H9 (cell line): ENCODE data around the gene LRP1B. TPM values are rescaled to one million over a fixed set of nuclear protein-coding genes. Genes with fewer than 3 reads are reported as not detected.
A peak's percentile ranks its signal among the peaks of the same experiment; 100 is the strongest.

Experiments used
- DNase-seq: peaks from one replicate; pipeline ENCODE4 v3.0.0-alpha.2; 2017
- H2AFZ ChIP-seq: one replicate; pipeline ENCODE4 v1.6.1; 2013; ENCODE audit warnings: mild to moderate bottlenecking, low read length, control low read depth, moderate library complexity
- H2AK5ac ChIP-seq: 2 replicates; pipeline ENCODE4 v1.6.1; 2013; ENCODE audit warnings: low read length, control low read depth, mixed read lengths; ENCODE audit not compliant: insufficient read length
- H2BK120ac ChIP-seq: one replicate; pipeline ENCODE4 v1.6.1; 2013; ENCODE audit warnings: low read depth, mild to moderate bottlenecking, low read length, control low read depth, inconsistent platforms; ENCODE audit not compliant: poor library complexity, severe bottlenecking
- H2BK12ac ChIP-seq: 2 replicates; pipeline ENCODE4 v1.6.1; 2013; ENCODE audit warnings: low read length, control low read depth, mixed read lengths, low read depth; ENCODE audit not compliant: insufficient read length
- H2BK15ac ChIP-seq: 2 replicates; pipeline ENCODE4 v1.6.1; 2013; ENCODE audit warnings: low read depth, low read length, control low read depth
- H2BK20ac ChIP-seq: one replicate; pipeline ENCODE4 v1.6.1; 2013; ENCODE audit warnings: low read depth, mild to moderate bottlenecking, low read length, control low read depth, inconsistent platforms; ENCODE audit not compliant: poor library complexity, severe bottlenecking
- H2BK5ac ChIP-seq: 2 replicates; pipeline ENCODE4 v1.6.1; 2013; ENCODE audit warnings: low read length, control low read depth, mixed read lengths; ENCODE audit not compliant: insufficient read length
- H3K14ac ChIP-seq: 2 replicates; pipeline ENCODE4 v1.6.1; 2013; ENCODE audit warnings: low read length, control low read depth; ENCODE audit not compliant: insufficient read depth
- H3K18ac ChIP-seq: 2 replicates; pipeline ENCODE4 v1.6.1; 2013; ENCODE audit warnings: low read depth, mild to moderate bottlenecking, mixed read lengths, low read length, control low read depth; ENCODE audit not compliant: insufficient read length
- H3K23ac ChIP-seq: 2 replicates; pipeline ENCODE4 v1.6.1; 2013; ENCODE audit warnings: low read length, control low read depth, mixed read lengths, low read depth; ENCODE audit not compliant: insufficient read length
- H3K23me2 ChIP-seq: 2 replicates; pipeline ENCODE4 v1.6.1; 2013; ENCODE audit warnings: low read depth, mild to moderate bottlenecking, mixed read lengths, low read length, control low read depth; ENCODE audit not compliant: insufficient read length, poor library complexity, severe bottlenecking
- H3K27ac ChIP-seq: 2 replicates; pipeline ENCODE4 v1.5.1; 2013; ENCODE audit warnings: low read length, control low read depth, mixed read lengths, low read depth; ENCODE audit not compliant: insufficient read length
- H3K27me3 ChIP-seq: 2 replicates; pipeline ENCODE4 v1.6.1; 2013; ENCODE audit warnings: low read length, control low read depth, inconsistent platforms; ENCODE audit not compliant: insufficient read depth
- H3K4ac ChIP-seq: 2 replicates; pipeline ENCODE4 v1.6.1; 2013; ENCODE audit warnings: low read depth, mild to moderate bottlenecking, control low read depth, inconsistent platforms, low read length, moderate library complexity
- H3K4me1 ChIP-seq: 2 replicates; pipeline ENCODE4 v1.6.1; 2013; ENCODE audit warnings: low read length, control low read depth, inconsistent platforms; ENCODE audit not compliant: insufficient read depth
- H3K4me2 ChIP-seq: 2 replicates; pipeline ENCODE4 v1.6.1; 2013; ENCODE audit warnings: low read length, control low read depth, mixed read lengths; ENCODE audit not compliant: insufficient read length, insufficient read depth
- H3K56ac ChIP-seq: 2 replicates; pipeline ENCODE4 v1.6.1; 2013; ENCODE audit warnings: low read depth, mild to moderate bottlenecking, mixed read lengths, low read length, control low read depth; ENCODE audit not compliant: insufficient read length
- H3K79me1 ChIP-seq: 2 replicates; pipeline ENCODE4 v1.6.1; 2013; ENCODE audit warnings: low read depth, mild to moderate bottlenecking, moderate library complexity, low read length, control low read depth, inconsistent platforms; ENCODE audit not compliant: insufficient read depth, poor library complexity, severe bottlenecking
- H3K79me2 ChIP-seq: 2 replicates; pipeline ENCODE4 v1.6.1; 2013; ENCODE audit warnings: low read length, control low read depth, inconsistent platforms; ENCODE audit not compliant: insufficient read depth
- H3K9ac ChIP-seq: 2 replicates; pipeline ENCODE4 v1.6.1; 2013; ENCODE audit warnings: low read length, control low read depth, mixed read lengths; ENCODE audit not compliant: insufficient read length; ENCODE audit errors: extremely low read depth
- H3K9me3 ChIP-seq: one replicate; pipeline ENCODE4 v1.6.1; 2013; ENCODE audit warnings: low read depth, low read length, inconsistent platforms; ENCODE audit not compliant: control insufficient read depth
- H3T11ph ChIP-seq: one replicate; pipeline ENCODE4 v1.6.1; 2013; ENCODE audit warnings: mild to moderate bottlenecking, low read length, control low read depth, inconsistent platforms
- H4K20me1 ChIP-seq: one replicate; pipeline ENCODE4 v1.6.1; 2013; ENCODE audit not compliant: control insufficient read depth, insufficient read length, insufficient read depth
- H4K5ac ChIP-seq: 2 replicates; pipeline ENCODE4 v1.6.1; 2013; ENCODE audit warnings: low read depth, mild to moderate bottlenecking, mixed read lengths, low read length, control low read depth; ENCODE audit not compliant: insufficient read length
- H4K8ac ChIP-seq: replicated peaks from 2 replicates; pipeline ENCODE4 v1.6.1; 2013; ENCODE audit warnings: low read length, control low read depth, mixed read lengths, low read depth; ENCODE audit not compliant: insufficient read length
- H4K91ac ChIP-seq: 2 replicates; pipeline ENCODE4 v1.6.1; 2013; ENCODE audit warnings: low read depth, mild to moderate bottlenecking, moderate library complexity, mixed read lengths, low read length, control low read depth; ENCODE audit not compliant: insufficient read length
- H3K27ac Mint-ChIP-seq, 3 experiments: 2 replicates in 2 of 3; 3 replicates in 1 of 3; pipeline ENCODE4 v1.8.0; 2020 to 2021; ENCODE audit warnings: mixed read lengths in 3 of 3, mild to moderate bottlenecking in 1 of 3, moderate library complexity in 1 of 3
- H3K27me3 Mint-ChIP-seq: 2 replicates; pipeline ENCODE4 v1.8.0; 2021; ENCODE audit warnings: low read depth, mild to moderate bottlenecking, moderate library complexity, mixed read lengths
- H3K36me3 Mint-ChIP-seq, 3 experiments: 2 replicates in 2 of 3; 3 replicates in 1 of 3; pipeline ENCODE4 v1.8.0; 2020 to 2021; ENCODE audit warnings: low read depth in 3 of 3, mixed read lengths in 3 of 3; ENCODE audit not compliant: insufficient read depth in 1 of 3
- H3K4me1 Mint-ChIP-seq, 2 experiments: 2 replicates each; pipeline ENCODE4 v1.8.0; 2020; ENCODE audit warnings: mixed read lengths in 2 of 2
- H3K4me3 Mint-ChIP-seq, 2 experiments: 2 replicates in 1 of 2; 3 replicates in 1 of 2; pipeline ENCODE4 v1.8.0; 2020 to 2021; ENCODE audit warnings: mild to moderate bottlenecking in 2 of 2, mixed read lengths in 2 of 2, moderate library complexity in 1 of 2
- H3K9me3 Mint-ChIP-seq, 2 experiments: 2 replicates in 1 of 2; 3 replicates in 1 of 2; pipeline ENCODE4 v1.8.0; 2020; ENCODE audit warnings: mild to moderate bottlenecking in 2 of 2, mixed read lengths in 2 of 2, moderate library complexity in 1 of 2
- total RNA-seq: library from RNA; stranded (reverse); gene quantifications from 2 replicates; pipeline ENCODE4 v1.2.1, GENCODE V29; 2021
- TF ChIP-seq, protein P1 (sequence below): fragments of 200-600 bp; sonication (generic); conservative IDR thresholded peaks from 3 replicates; pipeline ENCODE4 v1.8.0; 2021; ENCODE audit warnings: antibody characterized with exemption, mild to moderate bottlenecking

The LRP1B gene
- total RNA-seq, 1 experiment from 2014 or later, result not detected

DNA sequence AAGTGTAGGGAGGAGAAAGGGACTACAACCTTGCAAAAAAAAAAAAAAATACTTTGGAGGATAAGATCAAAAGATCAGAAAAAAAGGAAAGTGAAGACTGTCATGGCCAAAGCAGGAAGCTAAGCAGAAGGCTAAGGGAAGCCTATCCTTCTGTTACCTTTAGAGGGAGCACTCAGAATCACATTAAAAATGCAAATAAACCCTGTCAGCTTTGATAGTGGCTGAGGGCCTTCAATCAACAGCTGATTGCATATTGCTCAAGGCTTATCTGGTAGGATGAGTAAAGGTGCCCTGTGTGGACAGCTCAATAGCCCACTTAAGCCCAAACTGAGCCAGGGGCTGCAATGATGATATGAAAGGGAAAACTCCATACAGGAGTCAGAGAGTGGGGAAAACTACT lies 1021.2 kb downstream of the LRP1B start:
- H3K79me1 ChIP-seq, result no peaks in the 10 kb centered on the region
- no peak overlapping the region for H2AK5ac ChIP-seq
- no peaks in the 10 kb centered on the region for H3K9me3 ChIP-seq
- H3T11ph ChIP-seq, result no peak overlapping the region
- H3K27me3 ChIP-seq, result no peaks in the 10 kb centered on the region
- peaks cover 26 to 37% of the 10 kb centered on the region in 2 experiments for H3K4me1 Mint-ChIP-seq
- no peaks in the 10 kb centered on the region; the same call in 1 of the 2 replicates for H3K4me1 ChIP-seq
- H3K56ac ChIP-seq, result no peak overlapping the region
- no peak overlapping the region for H4K8ac ChIP-seq
- H4K20me1 ChIP-seq, result no peaks in the 10 kb centered on the region
- no peak overlapping the region for H3K9ac ChIP-seq
- peak; percentile 38 for DNase-seq
- H4K91ac ChIP-seq, result no peak overlapping the region
- TF ChIP-seq, protein P1, sequence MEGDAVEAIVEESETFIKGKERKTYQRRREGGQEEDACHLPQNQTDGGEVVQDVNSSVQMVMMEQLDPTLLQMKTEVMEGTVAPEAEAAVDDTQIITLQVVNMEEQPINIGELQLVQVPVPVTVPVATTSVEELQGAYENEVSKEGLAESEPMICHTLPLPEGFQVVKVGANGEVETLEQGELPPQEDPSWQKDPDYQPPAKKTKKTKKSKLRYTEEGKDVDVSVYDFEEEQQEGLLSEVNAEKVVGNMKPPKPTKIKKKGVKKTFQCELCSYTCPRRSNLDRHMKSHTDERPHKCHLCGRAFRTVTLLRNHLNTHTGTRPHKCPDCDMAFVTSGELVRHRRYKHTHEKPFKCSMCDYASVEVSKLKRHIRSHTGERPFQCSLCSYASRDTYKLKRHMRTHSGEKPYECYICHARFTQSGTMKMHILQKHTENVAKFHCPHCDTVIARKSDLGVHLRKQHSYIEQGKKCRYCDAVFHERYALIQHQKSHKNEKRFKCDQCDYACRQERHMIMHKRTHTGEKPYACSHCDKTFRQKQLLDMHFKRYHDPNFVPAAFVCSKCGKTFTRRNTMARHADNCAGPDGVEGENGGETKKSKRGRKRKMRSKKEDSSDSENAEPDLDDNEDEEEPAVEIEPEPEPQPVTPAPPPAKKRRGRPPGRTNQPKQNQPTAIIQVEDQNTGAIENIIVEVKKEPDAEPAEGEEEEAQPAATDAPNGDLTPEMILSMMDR, result peak; percentile 60
- no peaks in the 10 kb centered on the region for H3K23me2 ChIP-seq
- H2AFZ ChIP-seq, result no peak overlapping the region
- H2BK20ac ChIP-seq, result no peak overlapping the region
- no peaks in the 10 kb centered on the region for H3K27me3 Mint-ChIP-seq
- H2BK120ac ChIP-seq, result no peak overlapping the region
- H3K23ac ChIP-seq, result no peak overlapping the region
- no peak overlapping the region for H2BK5ac ChIP-seq
- no peak overlapping the region for H3K18ac ChIP-seq
- no peak overlapping the region; a peak in 1 of 5 replicates for H3K4me3 Mint-ChIP-seq
- H3K27ac ChIP-seq, result no peak overlapping the region
- no peaks in the 10 kb centered on the region for H3K79me2 ChIP-seq
- no peak overlapping the region for H3K14ac ChIP-seq
- no peak overlapping the region for H3K4ac ChIP-seq
- peak overlapping the region; percentile 18 to 91 (median 52); a peak in 3 of 7 replicates for H3K27ac Mint-ChIP-seq
- no peak overlapping the region for H2BK15ac ChIP-seq
- no peak overlapping the region for H2BK12ac ChIP-seq
- no peaks in the 10 kb centered on the region; a peak in 1 of 5 replicates for H3K9me3 Mint-ChIP-seq
- no peak overlapping the region for H4K5ac ChIP-seq
- H3K36me3 Mint-ChIP-seq, result peaks cover 0 to 4% (median 3%) of the 10 kb centered on the region in 3 experiments; a peak in 2 of 7 replicates
- no peak overlapping the region for H3K4me2 ChIP-seq
